Measurements from ENCODE around the gene SMIM36.

SMIM36 gene

GRCh38 chr17:55420776-55421178 is 90.5 kb downstream of the SMIM36 start:
- DNase-seq (ENCODE audit: low read depth in 2 of 2), result peak in 1 of 2 donors; percentile 35
- TF ChIP-seq CTCF (IDR thresholded peaks at IDR 0.05; ENCODE audit: low read depth, low read length), result no peak
- peak overlapping the region; percentile 70 to 98 for H3K4me3 ChIP-seq (replicated peaks in 1 of 2; ENCODE audit: low read depth in 2 of 2, low read length in 2 of 2)

GRCh38 chr17:55420067-55420775 is 91.0 kb downstream of the SMIM36 start:
- peak overlapping the region; percentile 70 to 98 for H3K4me3 ChIP-seq (replicated peaks in 1 of 2; ENCODE audit: low read depth in 2 of 2, low read length in 2 of 2)
- DNase-seq (ENCODE audit: low read depth in 2 of 2), result no peak
- TF ChIP-seq CTCF (IDR thresholded peaks at IDR 0.05; ENCODE audit: low read depth, low read length), result no peak

- no peak overlapping the region for H3K4me3 ChIP-seq (replicated peaks in 1 of 2; ENCODE audit: low read depth in 2 of 2, low read length in 2 of 2)
- no peak for TF ChIP-seq CTCF (IDR thresholded peaks at IDR 0.05; ENCODE audit: low read depth, low read length)
- no peak for DNase-seq (ENCODE audit: low read depth in 2 of 2)
These were observed 92.6 kb downstream of the SMIM36 start for GRCh38 chr17:55418369-55419268.

- TF ChIP-seq CTCF (IDR thresholded peaks at IDR 0.05; ENCODE audit: low read depth, low read length), result no peak
- no peak overlapping the region for H3K4me3 ChIP-seq (replicated peaks in 1 of 2; ENCODE audit: low read depth in 2 of 2, low read length in 2 of 2)
- DNase-seq (ENCODE audit: low read depth in 2 of 2), result no peak
These were observed 93.6 kb downstream of the SMIM36 start for GRCh38 chr17:55417411-55418268.

GRCh38 chr17:55416470-55417052 is 94.7 kb downstream of the SMIM36 start:
- peak; percentile 66 to 79 for DNase-seq (ENCODE audit: low read depth in 2 of 2)
- no peak for TF ChIP-seq CTCF (IDR thresholded peaks at IDR 0.05; ENCODE audit: low read depth, low read length)
- H3K4me3 ChIP-seq (replicated peaks in 1 of 2; ENCODE audit: low read depth in 2 of 2, low read length in 2 of 2), result no peak overlapping the region

GRCh38 chr17:55416000-55416399 is 95.3 kb downstream of the SMIM36 start:
- H3K4me3 ChIP-seq (replicated peaks in 1 of 2; ENCODE audit: low read depth in 2 of 2, low read length in 2 of 2), result no peak overlapping the region
- TF ChIP-seq CTCF (IDR thresholded peaks at IDR 0.05; ENCODE audit: low read depth, low read length), result no peak
- no peak for DNase-seq (ENCODE audit: low read depth in 2 of 2)

Data from cardiac fibroblast (primary cell).